ENCODE data around the gene PLN.

PLN gene

DNA sequence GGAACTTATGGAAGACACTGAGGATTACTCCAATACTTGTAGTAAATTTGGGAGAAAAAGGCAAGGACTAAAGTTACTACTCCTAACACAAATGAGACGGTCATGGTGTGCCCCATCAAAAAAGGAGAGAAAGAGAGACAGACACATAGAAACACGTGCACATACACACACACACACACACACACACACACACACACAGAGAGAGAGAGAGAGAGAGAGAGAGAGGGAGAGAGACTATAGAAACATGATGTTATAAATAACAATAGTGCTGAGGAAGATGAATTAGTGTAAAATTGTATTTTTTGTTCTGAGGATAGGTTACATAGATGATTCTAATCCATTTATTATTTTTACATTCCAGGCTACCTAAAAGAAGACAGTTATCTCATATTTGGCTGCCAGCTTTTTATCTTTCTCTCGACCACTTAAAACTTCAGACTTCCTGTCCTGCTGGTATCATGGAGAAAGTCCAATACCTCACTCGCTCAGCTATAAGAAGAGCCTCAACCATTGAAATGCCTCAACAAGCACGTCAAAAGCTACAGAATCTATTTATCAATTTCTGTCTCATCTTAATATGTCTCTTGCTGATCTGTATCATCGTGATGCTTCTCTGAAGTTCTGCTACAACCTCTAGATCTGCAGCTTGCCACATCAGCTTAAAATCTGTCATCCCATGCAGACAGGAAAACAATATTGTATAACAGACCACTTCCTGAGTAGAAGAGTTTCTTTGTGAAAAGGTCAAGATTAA, 10.5 kb downstream of the PLN start:
- no peaks in the 10 kb centered on the region for H3K9me2 ChIP-seq (ENCODE audit: low read depth, low read length)
- no peak overlapping the region for H2AFZ ChIP-seq (ENCODE audit: low read length)
- no peaks in the 10 kb centered on the region for H3K4me1 ChIP-seq (ENCODE audit: insufficient read depth, low read length, severe bottlenecking)
- no peaks in the 10 kb centered on the region for H3K27me3 ChIP-seq (ENCODE audit: insufficient read depth, low read length)
- H3K79me2 ChIP-seq (ENCODE audit: insufficient read depth, low read length), result no peaks in the 10 kb centered on the region
- no peak overlapping the region for H3K9ac ChIP-seq (ENCODE audit: low read length)
- H3K9me3 ChIP-seq (ENCODE audit: low read length), result no peaks in the 10 kb centered on the region
- no peak overlapping the region for H3K4me2 ChIP-seq (ENCODE audit: low read length)
- H3K4me3 ChIP-seq (ENCODE audit: low read depth, low read length, poor library complexity, severe bottlenecking), result no peak overlapping the region
- no peaks in the 10 kb centered on the region for H4K20me1 ChIP-seq (ENCODE audit: insufficient read depth, low read length)
- H3K27ac ChIP-seq (ENCODE audit: low read depth, low read length, poor library complexity, severe bottlenecking), result no peak overlapping the region
- H3K36me3 ChIP-seq (ENCODE audit: insufficient read depth, low read length), result no peaks in the 10 kb centered on the region
- TF ChIP-seq EZH2 (IDR thresholded peaks at IDR 0.05; ENCODE audit: borderline replicate concordance, low read length), result no peak
- TF ChIP-seq, protein P1, sequence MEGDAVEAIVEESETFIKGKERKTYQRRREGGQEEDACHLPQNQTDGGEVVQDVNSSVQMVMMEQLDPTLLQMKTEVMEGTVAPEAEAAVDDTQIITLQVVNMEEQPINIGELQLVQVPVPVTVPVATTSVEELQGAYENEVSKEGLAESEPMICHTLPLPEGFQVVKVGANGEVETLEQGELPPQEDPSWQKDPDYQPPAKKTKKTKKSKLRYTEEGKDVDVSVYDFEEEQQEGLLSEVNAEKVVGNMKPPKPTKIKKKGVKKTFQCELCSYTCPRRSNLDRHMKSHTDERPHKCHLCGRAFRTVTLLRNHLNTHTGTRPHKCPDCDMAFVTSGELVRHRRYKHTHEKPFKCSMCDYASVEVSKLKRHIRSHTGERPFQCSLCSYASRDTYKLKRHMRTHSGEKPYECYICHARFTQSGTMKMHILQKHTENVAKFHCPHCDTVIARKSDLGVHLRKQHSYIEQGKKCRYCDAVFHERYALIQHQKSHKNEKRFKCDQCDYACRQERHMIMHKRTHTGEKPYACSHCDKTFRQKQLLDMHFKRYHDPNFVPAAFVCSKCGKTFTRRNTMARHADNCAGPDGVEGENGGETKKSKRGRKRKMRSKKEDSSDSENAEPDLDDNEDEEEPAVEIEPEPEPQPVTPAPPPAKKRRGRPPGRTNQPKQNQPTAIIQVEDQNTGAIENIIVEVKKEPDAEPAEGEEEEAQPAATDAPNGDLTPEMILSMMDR (IDR thresholded peaks at IDR 0.05; ENCODE audit: low read length), result no peak
- H3F3A ChIP-seq (ENCODE audit: insufficient read depth, low read length), result no peaks in the 10 kb centered on the region

DNA sequence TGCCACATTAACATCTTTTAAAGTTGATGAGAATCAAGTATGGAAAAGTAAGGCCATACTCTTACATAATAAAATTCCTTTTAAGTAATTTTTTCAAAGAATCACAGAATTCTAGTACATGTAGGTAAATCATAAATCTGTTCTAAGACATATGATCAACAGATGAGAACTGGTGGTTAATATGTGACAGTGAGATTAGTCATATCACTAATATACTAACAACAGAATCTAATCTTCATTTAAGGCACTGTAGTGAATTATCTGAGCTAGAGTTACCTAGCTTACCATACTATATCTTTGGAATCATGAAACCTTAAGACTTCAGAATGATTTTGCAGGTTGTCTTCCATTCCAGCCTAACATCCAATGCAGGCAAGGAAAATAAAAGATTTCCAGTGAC, 11.6 kb downstream of the PLN start:
- H3K9me3 ChIP-seq (ENCODE audit: low read length), result no peaks in the 10 kb centered on the region
- no peaks in the 10 kb centered on the region for H3F3A ChIP-seq (ENCODE audit: insufficient read depth, low read length)
- H3K4me3 ChIP-seq (ENCODE audit: low read depth, low read length, poor library complexity, severe bottlenecking), result no peak overlapping the region
- no peaks in the 10 kb centered on the region for H3K9me2 ChIP-seq (ENCODE audit: low read depth, low read length)
- H3K4me2 ChIP-seq (ENCODE audit: low read length), result no peak overlapping the region
- no peak overlapping the region for H2AFZ ChIP-seq (ENCODE audit: low read length)
- no peaks in the 10 kb centered on the region for H3K79me2 ChIP-seq (ENCODE audit: insufficient read depth, low read length)
- no peak overlapping the region for H3K9ac ChIP-seq (ENCODE audit: low read length)
- no peaks in the 10 kb centered on the region for H3K4me1 ChIP-seq (ENCODE audit: insufficient read depth, low read length, severe bottlenecking)
- H3K27me3 ChIP-seq (ENCODE audit: insufficient read depth, low read length), result no peaks in the 10 kb centered on the region
- H4K20me1 ChIP-seq (ENCODE audit: insufficient read depth, low read length), result no peaks in the 10 kb centered on the region
- TF ChIP-seq, protein P1 (IDR thresholded peaks at IDR 0.05; ENCODE audit: low read length), result no peak
- TF ChIP-seq EZH2 (IDR thresholded peaks at IDR 0.05; ENCODE audit: borderline replicate concordance, low read length), result no peak
- H3K36me3 ChIP-seq (ENCODE audit: insufficient read depth, low read length), result no peaks in the 10 kb centered on the region
- H3K27ac ChIP-seq (ENCODE audit: low read depth, low read length, poor library complexity, severe bottlenecking), result no peak overlapping the region

DNA sequence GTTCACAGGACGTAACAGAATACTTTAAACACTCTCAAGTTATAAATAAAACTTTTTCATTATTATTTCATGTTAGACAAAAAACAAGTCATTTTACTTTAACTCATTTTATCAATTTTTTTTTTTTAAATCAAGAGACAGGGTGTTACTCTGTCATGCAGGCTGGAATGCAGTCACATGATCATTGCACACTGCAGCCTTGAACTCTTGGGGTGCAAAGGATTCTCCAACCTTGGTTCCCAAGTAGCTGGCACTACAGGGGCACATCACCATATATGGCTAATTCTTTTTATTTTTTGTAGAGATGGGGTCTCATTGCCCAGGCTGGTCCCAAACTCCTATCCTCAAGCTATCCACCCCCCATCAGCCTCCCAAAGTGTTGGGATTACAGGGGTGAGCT, 14.2 kb downstream of the PLN start:
- H4K20me1 ChIP-seq (ENCODE audit: insufficient read depth, low read length), result no peaks in the 10 kb centered on the region
- no peaks in the 10 kb centered on the region for H3F3A ChIP-seq (ENCODE audit: insufficient read depth, low read length)
- no peaks in the 10 kb centered on the region for H3K27me3 ChIP-seq (ENCODE audit: insufficient read depth, low read length)
- no peaks in the 10 kb centered on the region for H3K9me3 ChIP-seq (ENCODE audit: low read length)
- H3K4me2 ChIP-seq (ENCODE audit: low read length), result no peak overlapping the region
- no peaks in the 10 kb centered on the region for H3K9me2 ChIP-seq (ENCODE audit: low read depth, low read length)
- H3K4me1 ChIP-seq (ENCODE audit: insufficient read depth, low read length, severe bottlenecking), result peaks cover 7% of the 10 kb centered on the region
- H3K4me3 ChIP-seq (ENCODE audit: low read depth, low read length, poor library complexity, severe bottlenecking), result no peak overlapping the region
- H3K9ac ChIP-seq (ENCODE audit: low read length), result no peak overlapping the region
- no peaks in the 10 kb centered on the region for H3K36me3 ChIP-seq (ENCODE audit: insufficient read depth, low read length)
- no peaks in the 10 kb centered on the region for H3K79me2 ChIP-seq (ENCODE audit: insufficient read depth, low read length)
- no peak overlapping the region for H3K27ac ChIP-seq (ENCODE audit: low read depth, low read length, poor library complexity, severe bottlenecking)
- TF ChIP-seq EZH2 (IDR thresholded peaks at IDR 0.05; ENCODE audit: borderline replicate concordance, low read length), result no peak
- TF ChIP-seq, protein P1 (IDR thresholded peaks at IDR 0.05; ENCODE audit: low read length), result no peak
- H2AFZ ChIP-seq (ENCODE audit: low read length), result no peak overlapping the region

All from OCI-LY1 (cell line).